Activated CD4-positive, CD25-positive, alpha-beta regulatory T cell treated with anti-CD3 and anti-CD28 coated beads, Interleukin-2, amount 50 U/mL, for 24 hours (primary cell): Measurements from ENCODE around the gene ISLR2.
"Not testable (repeated sequence)": the region's sequence is repeated elsewhere in the genome, so short reads cannot be mapped to it uniquely, and the experiment has no call there.

Experiments
- ATAC-seq, 2 donors: fragments of 150-1000 bp; cut with Tn5 transposase; one replicate each; pipeline ENCODE4 v1.10.0; 2021; ENCODE audit warnings: mild to moderate bottlenecking in 1 of 2, moderate library complexity in 1 of 2

Gene ISLR2

DNA sequence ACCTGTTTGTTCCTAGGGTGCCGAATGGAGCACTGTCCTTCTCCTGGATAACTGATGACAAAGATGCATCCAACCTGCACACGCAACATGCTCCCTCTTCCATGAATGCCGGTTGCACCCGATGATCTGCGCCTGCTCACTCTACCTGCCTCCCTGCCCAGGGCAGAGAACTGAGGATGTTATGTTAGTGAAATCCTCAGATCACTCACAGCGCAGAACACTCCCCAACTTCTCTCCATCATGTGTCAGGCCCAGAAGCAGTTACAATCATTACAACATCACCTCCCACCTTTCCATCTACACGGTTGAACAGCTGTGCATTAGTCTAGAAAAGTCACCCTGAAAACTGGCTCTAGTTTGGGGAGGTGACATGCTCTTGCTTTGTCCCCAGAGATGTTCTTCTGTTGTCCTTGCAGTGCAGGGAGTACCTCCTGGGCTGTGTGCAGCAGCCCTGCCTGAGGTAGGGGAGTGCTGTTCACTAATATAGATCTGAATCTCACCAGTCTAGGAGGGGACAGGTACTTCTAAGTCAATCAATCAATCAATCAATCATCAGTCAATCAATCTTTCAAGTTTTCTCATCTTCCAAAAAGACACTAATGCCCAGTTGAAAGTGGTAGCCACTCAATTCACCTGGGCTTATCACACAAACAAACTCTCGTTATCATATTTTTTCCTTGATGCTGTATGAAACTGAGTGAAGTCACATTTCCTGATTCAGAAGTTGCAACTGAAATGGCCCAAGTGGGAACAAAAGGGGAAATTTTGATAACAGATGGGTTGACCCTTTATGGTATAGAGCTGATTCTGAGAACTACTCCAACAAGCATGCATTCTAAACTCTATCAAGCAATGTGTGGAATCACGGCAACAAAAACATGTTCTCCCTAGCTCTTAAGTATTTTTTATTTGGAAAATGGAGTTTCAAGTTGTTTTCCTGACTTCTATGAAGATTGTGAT, 27.8 kb downstream of the ISLR2 start:
- no peak for ATAC-seq

DNA sequence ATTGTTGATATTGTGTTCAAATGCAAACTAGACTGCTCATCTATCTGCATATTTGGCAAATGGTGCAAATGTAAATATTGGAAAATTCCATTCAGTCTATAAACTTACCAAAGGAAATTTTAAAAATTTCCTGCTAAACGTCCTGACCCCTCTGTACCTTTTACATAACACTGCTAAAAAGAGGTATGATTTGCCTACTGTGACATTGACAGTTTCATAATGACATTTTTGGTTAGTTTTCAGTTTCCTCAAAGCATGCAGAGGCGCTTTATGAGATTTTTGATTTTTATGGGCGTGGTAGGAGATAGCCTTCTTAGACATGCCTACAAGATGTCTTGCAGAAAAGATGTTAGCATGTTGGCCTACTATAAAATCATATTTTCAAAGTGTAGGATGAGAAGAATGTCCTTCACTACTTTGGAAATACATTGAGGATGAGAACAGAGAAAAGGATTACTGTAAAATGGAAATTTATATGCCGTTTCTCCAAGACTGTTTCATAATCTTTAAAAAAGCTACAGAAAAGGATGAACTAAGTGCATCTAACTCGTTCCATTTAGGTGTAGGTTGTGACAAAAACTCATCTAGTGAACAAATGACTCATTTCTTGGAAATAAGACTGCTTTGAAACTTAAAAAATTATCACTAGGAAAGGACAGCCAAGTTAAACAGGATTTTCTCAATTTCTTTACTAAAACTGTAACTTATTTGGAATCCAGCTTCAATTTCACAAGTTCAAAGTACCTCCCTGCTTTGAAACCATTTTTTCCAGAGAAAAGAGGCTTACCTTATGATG, 28.7 kb downstream of the ISLR2 start:
- ATAC-seq: peak in 1 of 2 donors; percentile 49

DNA sequence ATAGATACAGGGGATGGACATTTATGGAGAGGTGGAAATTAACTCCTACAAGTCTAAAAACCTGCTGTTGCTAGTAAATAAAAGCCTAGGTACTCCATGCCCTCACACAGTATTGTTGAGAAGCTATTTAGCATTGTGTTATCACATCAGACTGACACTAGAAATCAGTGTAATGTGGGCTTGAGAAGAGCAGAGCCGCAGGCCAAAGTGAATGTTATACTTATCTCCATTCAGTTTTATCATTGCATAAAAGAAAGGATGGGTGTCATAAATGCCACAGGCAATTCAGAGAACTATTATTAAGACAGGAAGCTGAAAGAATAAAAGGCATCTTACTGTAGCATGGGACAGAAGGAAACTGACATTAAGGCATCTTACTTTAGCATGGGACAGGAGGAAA, 29.4 kb downstream of the ISLR2 start:
- ATAC-seq: no peak

DNA sequence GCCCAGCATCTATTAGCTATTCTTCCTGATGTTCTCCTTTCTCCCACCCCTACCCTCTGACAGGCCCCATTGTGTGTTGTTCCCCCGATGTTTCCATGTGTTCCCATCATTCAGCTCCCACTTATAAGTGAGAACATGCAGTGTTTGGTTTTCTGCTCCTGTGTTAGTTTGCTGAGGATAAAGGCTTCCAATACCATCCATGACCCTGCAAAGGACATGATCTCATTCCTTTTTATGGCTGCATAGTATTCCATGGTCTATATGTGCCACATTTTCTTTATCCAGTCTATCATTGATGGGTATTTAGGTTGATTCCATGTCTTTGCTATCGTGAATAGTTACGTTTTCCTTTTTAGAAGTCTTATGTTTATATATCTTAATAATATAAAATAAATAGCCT, 30.0 kb downstream of the ISLR2 start:
- not testable (repeated sequence) for ATAC-seq

DNA sequence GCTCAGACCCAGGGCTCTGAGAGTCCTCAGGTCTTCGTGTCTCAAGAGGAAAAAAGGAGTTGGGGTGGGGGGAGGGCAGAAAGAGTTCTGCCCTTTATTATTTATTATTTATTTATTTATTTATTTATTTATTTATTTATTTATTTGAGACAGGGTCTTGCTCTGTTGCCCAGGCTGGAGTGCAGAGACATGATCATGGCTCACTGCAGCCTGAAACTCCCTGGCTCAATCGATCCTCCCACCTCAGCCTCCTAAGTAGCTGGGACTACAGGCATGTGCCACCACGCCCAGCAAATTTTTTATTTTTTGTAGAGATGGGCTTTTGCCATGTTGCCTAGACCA, 31.8 kb downstream of the ISLR2 start:
- ATAC-seq: not testable (repeated sequence)

DNA sequence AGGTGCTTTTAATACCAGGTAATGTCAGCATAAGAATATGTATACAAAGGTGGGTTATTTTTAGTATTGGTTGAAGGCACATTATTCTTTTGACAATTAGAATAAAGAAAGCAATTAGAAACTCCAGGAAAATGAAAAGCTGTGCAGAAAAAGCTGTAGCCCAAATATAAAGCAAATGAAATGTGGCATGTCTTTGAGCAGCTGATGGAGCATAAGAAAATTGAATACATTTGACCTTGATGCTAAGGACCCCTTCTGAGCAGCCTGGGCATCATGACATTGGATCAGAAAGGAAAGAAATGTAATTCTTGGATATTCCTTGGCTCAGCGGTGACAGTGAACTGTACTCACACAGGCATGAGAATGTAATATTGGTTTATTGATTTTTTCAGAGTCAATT, 35.1 kb downstream of the ISLR2 start:
- no peak for ATAC-seq

DNA sequence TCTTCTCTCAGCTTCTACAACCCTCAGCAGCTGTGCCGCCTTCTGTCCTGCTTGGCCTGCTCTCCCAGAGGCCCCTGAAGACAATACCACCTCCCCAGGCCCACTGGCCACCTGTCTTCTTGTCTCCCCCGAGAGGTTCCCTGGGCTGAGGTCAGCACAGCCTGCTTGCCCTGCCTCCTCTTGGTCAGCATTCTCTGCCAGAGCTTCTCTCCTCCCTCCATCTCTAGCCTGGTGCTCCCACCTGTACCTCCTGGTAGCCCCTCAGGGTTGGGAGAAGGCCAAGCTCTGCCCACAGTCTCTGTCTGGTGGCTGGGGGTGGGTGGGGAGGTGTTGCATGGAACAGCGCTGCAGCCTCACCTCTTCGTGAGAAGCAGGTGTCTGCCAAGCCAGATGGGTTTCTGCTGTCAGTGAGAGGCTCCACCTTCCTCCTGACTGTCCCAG, 37.5 kb downstream of the ISLR2 start:
- ATAC-seq: no peak

DNA sequence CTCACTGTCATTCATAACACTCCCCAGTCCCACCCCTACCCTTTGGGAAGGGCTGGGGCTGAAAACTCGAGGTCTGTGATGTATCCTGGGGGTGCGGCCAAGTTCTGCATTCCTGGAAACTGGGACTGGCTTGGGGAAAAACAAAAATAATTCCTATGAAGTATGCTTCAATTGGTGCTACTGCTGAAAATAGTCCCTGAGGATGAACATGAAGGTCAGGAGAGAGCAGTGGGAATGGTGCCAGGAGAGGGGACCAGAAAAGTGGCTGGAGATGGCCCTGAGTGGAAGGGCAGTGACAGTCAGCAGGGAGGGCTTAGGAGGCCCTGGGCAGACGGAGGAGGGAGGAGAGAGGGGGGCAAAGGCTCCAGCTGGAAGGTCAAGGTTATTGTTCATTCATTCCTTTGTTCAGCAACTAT, 38.3 kb downstream of the ISLR2 start:
- no peak for ATAC-seq

DNA sequence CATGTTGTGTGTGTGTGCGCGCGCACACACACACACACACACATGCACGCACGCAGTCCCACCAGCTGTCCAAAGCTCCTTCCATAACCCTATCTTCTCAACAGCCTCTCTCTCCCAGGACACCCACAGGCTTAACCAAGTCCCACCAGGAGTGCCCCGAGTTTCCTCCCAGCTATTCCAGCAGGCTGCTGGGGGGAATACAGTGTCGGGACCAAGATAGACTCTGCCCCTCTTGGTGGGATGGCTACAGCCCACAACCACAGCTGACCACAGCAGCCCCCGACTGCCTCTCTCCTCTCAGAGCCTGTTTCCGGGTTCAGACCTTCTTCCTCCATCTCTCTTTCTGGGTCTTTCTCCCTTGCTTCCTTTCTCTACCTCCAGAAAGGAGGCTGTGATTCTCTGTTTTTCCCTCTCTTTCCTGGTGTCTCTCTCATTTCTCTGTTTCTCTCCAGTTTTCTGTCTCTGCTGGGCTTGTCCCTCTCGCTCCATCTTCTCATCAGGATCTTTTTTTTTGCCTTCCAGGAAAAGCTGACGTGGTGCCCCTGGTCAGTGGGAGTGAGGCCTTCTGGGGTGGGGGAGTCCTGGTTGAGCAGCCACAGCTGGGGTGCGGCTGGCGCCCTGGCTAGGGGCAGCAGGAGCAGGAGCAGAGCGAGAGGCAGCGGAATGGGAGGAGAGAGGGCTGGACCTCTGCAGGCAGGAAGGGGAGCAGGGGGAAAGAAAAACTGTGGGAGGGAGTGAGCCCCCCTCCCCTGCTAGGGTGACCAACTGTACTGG, 39.9 kb downstream of the ISLR2 start:
- no peak for ATAC-seq

DNA sequence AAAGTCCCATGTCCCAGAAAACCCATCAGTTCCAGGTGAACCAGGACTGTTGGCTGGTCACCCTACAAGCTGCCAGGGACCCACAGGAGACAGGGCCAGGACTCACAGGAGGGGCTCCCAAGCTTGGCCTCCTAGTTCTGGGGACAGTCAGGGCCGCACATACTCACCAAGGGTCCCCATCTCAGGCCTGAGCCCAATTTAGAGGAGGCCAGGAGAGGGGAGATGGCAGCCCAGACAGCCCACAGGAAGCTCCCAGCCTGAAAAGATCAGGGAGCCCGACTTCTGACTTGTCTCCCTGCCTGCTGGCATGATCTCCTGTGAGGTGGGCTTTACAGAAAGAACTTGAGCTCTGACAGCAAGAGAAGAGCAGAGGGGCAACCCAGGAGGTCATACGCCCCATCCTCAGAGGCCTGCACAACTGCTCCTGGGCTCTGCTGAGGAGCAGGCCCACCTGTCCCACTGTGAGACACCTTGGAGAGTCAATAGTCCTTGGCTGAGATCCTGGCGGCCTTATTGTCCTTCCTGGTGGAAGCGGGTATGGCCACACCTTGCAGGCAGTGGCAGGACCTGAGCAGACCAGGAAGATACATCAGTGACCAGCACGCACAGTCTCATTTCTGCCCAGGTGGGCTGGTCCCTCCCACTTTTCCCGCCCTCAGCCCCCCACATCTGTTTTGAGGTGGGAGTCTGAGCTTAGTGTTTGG, 40.6 kb downstream of the ISLR2 start:
- no peak for ATAC-seq

DNA sequence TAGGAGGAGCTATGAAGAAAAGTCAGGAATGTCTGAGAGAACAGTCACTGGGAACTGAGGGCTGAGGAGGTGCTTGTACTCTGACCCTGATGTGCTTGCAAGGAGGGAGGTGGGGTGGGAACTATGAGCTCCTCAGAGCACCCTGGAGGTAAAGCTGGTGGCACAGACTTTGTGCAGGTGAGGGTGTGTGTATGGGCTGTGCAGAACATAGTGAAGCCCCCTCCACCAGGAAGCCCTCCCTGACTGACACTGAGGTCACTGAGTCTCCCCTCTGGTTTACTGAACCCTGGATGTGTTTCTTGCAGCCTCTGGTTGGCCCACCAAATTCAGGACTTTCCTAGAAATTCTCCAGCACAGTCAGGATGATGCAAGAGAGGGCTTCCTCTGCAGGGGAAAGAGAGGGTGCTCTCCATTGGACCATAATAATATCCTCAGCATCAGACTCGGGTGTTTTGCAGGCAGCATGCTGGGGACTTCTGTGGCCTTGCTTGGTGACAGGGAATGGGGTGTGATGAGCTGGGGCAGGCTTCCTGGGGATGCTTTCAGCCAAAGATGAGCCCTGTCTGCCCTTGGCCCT, 41.7 kb downstream of the ISLR2 start:
- ATAC-seq: no peak

DNA sequence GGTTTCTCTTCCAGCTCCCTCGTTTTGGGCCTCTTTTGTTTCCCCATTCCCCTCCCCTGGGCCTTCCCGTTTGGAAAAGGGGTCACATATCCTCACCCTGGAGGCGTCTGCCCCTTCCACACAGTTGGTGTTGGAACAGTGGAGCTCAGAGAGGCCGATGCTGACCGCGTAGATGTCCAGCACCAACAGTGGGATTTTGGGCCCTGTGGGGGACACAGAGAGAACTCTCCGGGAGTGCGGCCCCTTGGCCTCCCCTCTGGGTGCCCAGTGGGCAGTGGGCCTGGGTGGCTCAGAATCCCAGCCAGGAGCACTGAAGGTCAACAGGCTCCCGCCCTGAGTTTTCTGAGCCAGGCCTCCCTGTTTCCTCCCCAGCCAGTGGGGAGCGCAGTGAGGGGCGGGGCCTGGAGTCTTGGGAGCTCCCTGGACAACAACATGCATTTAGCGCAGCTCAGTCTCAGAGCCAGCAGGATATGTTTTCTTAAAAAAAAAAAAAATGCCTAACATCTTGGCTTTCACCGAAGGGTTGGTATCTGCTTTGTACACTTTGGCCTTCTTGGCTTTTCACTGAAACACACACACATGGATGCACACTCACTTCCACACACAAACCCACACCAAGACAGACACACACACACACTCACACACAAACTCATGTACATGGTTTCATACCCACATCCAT, 42.5 kb downstream of the ISLR2 start:
- ATAC-seq: no peak

DNA sequence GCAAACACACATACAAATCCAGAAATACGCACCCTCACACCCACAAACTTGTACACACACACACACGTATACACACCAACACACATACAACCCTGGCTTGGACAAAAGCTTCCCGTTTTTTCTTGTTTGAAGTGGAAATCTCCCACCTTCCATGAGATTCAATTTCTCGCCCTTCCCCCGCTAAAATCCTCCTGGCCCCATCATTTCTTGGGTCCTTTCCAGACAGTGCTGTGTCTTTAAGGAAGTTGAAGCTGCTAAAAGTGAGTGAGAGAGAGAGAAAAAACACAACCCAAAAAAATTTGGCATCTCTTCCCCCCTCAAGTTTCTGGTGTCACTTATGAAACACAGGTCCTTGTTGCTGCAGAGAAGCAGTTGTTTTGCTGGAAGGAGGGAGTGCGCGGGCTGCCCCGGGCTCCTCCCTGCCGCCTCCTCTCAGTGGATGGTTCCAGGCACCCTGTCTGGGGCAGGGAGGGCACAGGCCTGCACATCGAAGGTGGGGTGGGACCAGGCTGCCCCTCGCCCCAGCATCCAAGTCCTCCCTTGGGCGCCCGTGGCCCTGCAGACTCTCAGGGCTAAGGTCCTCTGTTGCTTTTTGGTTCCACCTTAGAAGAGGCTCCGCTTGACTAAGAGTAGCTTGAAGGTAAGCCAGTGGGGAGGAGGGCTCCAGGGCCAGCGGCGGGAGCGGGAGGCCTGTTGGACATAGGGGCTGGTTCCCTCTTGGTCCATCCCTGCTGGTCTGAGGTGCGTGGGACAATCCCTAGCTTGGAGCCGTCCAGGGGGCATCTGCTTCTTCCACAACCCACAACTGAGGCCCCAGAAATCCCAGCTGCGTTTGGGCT, 43.2 kb downstream of the ISLR2 start, which contains the start of gene ISLR:
ISLR (plus strand) TSS at position 331 of the 839 bp plus-strand sequence. CDS start 1,149 bp downstream, outside the sequence.
- ATAC-seq: no peak

DNA sequence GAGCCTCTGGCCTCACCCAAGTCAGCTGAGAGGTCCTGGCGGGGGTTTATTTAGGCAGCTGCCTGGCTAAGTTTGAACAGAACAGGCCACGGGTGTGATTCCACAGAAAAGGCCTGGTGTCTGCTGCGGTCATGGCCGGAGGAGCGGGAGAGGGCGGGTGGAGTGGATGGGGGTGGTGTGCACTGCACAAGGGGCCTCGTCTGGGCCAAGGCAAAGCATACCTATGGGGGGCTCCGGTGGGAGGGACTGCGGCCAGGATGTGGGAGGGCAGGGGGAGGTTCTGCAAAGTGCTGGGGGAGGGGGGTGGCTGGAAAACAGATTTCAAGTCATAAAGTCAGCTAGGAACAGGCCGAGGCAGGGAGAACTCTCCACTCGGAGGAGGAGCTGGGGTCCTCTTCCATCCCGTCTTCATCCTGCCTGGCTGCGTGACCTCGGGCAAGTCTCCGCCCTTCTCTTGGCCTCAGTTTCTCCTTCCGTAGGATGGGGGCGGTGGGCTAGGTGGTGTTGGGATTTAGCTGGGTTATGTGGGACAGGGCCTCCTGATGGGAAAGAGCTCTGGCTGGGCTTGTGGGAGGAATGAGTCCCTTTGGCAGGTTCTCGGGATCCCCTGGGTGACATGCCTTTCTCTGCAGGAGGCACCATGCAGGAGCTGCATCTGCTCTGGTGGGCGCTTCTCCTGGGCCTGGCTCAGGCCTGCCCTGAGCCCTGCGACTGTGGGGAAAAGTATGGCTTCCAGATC, 44.0 kb downstream of the ISLR2 start:
- ATAC-seq: no peak

DNA sequence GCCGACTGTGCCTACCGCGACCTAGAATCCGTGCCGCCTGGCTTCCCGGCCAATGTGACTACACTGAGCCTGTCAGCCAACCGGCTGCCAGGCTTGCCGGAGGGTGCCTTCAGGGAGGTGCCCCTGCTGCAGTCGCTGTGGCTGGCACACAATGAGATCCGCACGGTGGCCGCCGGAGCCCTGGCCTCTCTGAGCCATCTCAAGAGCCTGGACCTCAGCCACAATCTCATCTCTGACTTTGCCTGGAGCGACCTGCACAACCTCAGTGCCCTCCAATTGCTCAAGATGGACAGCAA, 44.5 kb downstream of the ISLR2 start:
- no peak for ATAC-seq

DNA sequence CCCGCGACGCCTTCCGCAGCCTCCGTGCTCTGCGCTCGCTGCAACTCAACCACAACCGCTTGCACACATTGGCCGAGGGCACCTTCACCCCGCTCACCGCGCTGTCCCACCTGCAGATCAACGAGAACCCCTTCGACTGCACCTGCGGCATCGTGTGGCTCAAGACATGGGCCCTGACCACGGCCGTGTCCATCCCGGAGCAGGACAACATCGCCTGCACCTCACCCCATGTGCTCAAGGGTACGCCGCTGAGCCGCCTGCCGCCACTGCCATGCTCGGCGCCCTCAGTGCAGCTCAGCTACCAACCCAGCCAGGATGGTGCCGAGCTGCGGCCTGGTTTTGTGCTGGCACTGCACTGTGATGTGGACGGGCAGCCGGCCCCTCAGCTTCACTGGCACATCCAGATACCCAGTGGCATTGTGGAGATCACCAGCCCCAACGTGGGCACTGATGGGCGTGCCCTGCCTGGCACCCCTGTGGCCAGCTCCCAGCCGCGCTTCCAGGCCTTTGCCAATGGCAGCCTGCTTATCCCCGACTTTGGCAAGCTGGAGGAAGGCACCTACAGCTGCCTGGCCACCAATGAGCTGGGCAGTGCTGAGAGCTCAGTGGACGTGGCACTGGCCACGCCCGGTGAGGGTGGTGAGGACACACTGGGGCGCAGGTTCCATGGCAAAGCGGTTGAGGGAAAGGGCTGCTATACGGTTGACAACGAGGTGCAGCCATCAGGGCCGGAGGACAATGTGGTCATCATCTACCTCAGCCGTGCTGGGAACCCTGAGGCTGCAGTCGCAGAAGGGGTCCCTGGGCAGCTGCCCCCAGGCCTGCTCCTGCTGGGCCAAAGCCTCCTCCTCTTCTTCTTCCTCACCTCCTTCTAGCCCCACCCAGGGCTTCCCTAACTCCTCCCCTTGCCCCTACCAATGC, 45.1 kb downstream of the ISLR2 start:
- ATAC-seq: no peak

DNA sequence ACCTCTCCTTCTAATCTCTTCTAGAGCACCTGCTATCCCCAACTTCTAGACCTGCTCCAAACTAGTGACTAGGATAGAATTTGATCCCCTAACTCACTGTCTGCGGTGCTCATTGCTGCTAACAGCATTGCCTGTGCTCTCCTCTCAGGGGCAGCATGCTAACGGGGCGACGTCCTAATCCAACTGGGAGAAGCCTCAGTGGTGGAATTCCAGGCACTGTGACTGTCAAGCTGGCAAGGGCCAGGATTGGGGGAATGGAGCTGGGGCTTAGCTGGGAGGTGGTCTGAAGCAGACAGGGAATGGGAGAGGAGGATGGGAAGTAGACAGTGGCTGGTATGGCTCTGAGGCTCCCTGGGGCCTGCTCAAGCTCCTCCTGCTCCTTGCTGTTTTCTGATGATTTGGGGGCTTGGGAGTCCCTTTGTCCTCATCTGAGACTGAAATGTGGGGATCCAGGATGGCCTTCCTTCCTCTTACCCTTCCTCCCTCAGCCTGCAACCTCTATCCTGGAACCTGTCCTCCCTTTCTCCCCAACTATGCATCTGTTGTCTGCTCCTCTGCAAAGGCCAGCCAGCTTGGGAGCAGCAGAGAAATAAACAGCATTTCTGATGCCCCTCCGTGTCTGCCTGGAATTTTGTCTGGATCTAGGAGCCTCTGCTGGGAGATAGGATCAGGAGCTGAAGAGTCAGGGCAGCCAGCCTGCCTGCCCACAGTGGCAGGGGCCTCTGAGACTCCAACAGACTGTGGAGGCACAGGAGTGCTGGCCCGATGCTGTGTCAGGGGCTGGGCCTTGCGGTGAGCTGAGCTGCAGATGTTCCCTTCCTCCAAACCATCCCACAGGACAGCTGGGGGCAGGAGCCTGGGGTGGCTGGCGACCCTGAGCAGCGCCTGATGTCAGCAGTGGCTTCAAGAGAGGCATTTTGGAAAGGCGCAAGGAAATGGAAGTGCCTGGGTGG, 46.2 kb downstream of the ISLR2 start:
- no peak for ATAC-seq
